Measurements from ENCODE around the gene CDC25C. TPM values are rescaled to one million over a fixed set of nuclear protein-coding genes. Genes with fewer than 3 reads are reported as not detected.
A peak's percentile ranks its signal among the peaks of the same experiment; 100 is the strongest.

CDC25C gene
- total and polyA plus RNA-seq, 9 of the 15 experiments (the other 6 are each of a cell fraction or from before 2014, with no cell fraction given), result 19.1 to 63.7 (median 31.9) TPM

- TF ChIP-seq AFF4 (CRISPR knock-in tag; IDR thresholded peaks at IDR 0.05), result peak; percentile 89; the same call in 1 of the 2 replicates
- TF ChIP-seq ZNF639 (CRISPR knock-in tag; conservative IDR thresholded peaks at IDR 0.05 in 1 of 2, IDR thresholded peaks at IDR 0.05 in 1 of 2), result no peak; a peak in 2 of 4 replicates
- TF ChIP-seq HLTF (IDR thresholded peaks at IDR 0.05), result no peak
- no peak for TF ChIP-seq ETV6 (IDR thresholded peaks at IDR 0.05; ENCODE audit: borderline replicate concordance in 1 of 2, low read depth in 2 of 2, low read length in 1 of 2)
- no peak for TF ChIP-seq ETV6 (CRISPR knock-in tag; IDR thresholded peaks at IDR 0.05; ENCODE audit: borderline replicate concordance)
- TF ChIP-seq CLOCK (CRISPR knock-in tag; IDR thresholded peaks at IDR 0.05; ENCODE audit: borderline replicate concordance), result no peak
- TF ChIP-seq CREB5 (CRISPR knock-in tag; IDR thresholded peaks at IDR 0.05), result no peak
- peak; percentile 49; the same call in 1 of the 2 replicates for TF ChIP-seq SMARCA4 (IDR thresholded peaks at IDR 0.05)
- no peak for TF ChIP-seq CCNT2 (IDR thresholded peaks at IDR 0.05; ENCODE audit: borderline replicate concordance, extremely low read depth, insufficient read length, low read depth, low read length)
- no peak for TF ChIP-seq HNRNPUL1 (IDR thresholded peaks at IDR 0.05; ENCODE audit: low read length)
- no peak for TF ChIP-seq GMEB1 (CRISPR knock-in tag; IDR thresholded peaks at IDR 0.05)
- no peak for TF ChIP-seq BMI1 (IDR thresholded peaks at IDR 0.05; ENCODE audit: low read length)
- no peak for TF ChIP-seq NUFIP1 (IDR thresholded peaks at IDR 0.05; ENCODE audit: partially characterized antibody)
- TF ChIP-seq ZNF445 (CRISPR knock-in tag; IDR thresholded peaks at IDR 0.05; ENCODE audit: low read depth), result no peak
- no peak for TF ChIP-seq ETV1 (tag; conservative IDR thresholded peaks at IDR 0.05; ENCODE audit: low read depth)
Observed at GRCh38 chr5:138336952-138337684, 5.5 kb upstream of the CDC25C start (continued).

All from K562 (cell line).